ENCODE measurements around the gene CFH. TPM values are rescaled to one million over a fixed set of nuclear protein-coding genes. Genes with fewer than 3 reads are reported as not detected.
"Not testable (repeated sequence)": the region's sequence is repeated elsewhere in the genome, so short reads cannot be mapped to it uniquely, and the experiment has no call there.

Gene CFH
- total RNA-seq, 1 experiment from 2014 or later = not detected

- Histone ChIP-seq H3K9me3 (no peaks in the 10 kb centered on the region), H3K4me1 (no peaks in the 10 kb centered on the region), H3K27me3 (replicated peaks; ENCODE audit: control insufficient read depth, insufficient read depth, low read length) (no peaks in the 10 kb centered on the region), H3K36me3 (ENCODE audit: control insufficient read depth, insufficient read depth, low read length) (no peaks in the 10 kb centered on the region), H3K4me3 (ENCODE audit: low read depth, low read length) (no peak overlapping the region)
- TF ChIP-seq CTCF (IDR thresholded peaks at IDR 0.05; ENCODE audit: insufficient read depth in 1 of 2, low read depth in 1 of 2, low read length in 1 of 2, severe bottlenecking in 1 of 2, unreplicated experiment in 1 of 2) = no peak
- ChIA-PET CTCF (no interaction called here), POLR2A (no interaction called here)
- intact Hi-C loops (cut with micrococcal nuclease; ENCODE audit: unreplicated experiment) = no loop called here
- Mint-ChIP-seq H3K9me3 (ENCODE audit: unreplicated experiment) (no peaks in the 10 kb centered on the region), H3K27ac (ENCODE audit: unreplicated experiment) (no peak overlapping the region), H3K36me3 (ENCODE audit: insufficient read depth, unreplicated experiment) (no peaks in the 10 kb centered on the region), H3K4me3 (ENCODE audit: unreplicated experiment) (no peak overlapping the region), H3K27me3 (ENCODE audit: insufficient read depth, unreplicated experiment) (peaks cover 3% of the 10 kb centered on the region), H3K4me1 (ENCODE audit: low read depth, unreplicated experiment) (no peaks in the 10 kb centered on the region)
- no TSS peak for BruUV-seq (replicated peaks)
- DNase-seq = no peak
Measured at GRCh38 chr1:196637606-196638005, 14.2 kb upstream of the CFH start.

- ChIA-PET POLR2A (no interaction called here), CTCF (interaction anchor here (0.7 kb wide), 1 partner anchor 716 kb away, joined by 6 read pairs; no protein-coding TSS in a partner anchor)
- H3K27me3 Mint-ChIP-seq (ENCODE audit: insufficient read depth, unreplicated experiment) = peaks cover 3% of the 10 kb centered on the region
- Histone ChIP-seq H3K27me3 (replicated peaks; ENCODE audit: control insufficient read depth, insufficient read depth, low read length) (no peaks in the 10 kb centered on the region), H3K36me3 (ENCODE audit: control insufficient read depth, insufficient read depth, low read length) (no peaks in the 10 kb centered on the region), H3K9me3 (no peaks in the 10 kb centered on the region), H3K4me1 (no peaks in the 10 kb centered on the region), H3K4me3 (ENCODE audit: low read depth, low read length) (no peak overlapping the region)
- no peaks in the 10 kb centered on the region for H3K36me3 Mint-ChIP-seq (ENCODE audit: insufficient read depth, unreplicated experiment)
- intact Hi-C loops (cut with micrococcal nuclease; ENCODE audit: unreplicated experiment) = no loop called here
- H3K9me3 Mint-ChIP-seq (ENCODE audit: unreplicated experiment) = no peaks in the 10 kb centered on the region
- H3K4me3 Mint-ChIP-seq (ENCODE audit: unreplicated experiment) = no peak overlapping the region
- H3K27ac Mint-ChIP-seq (ENCODE audit: unreplicated experiment) = no peak overlapping the region
- H3K4me1 Mint-ChIP-seq (ENCODE audit: low read depth, unreplicated experiment) = no peaks in the 10 kb centered on the region
- BruUV-seq (replicated peaks) = no TSS peak
- no peak for TF ChIP-seq CTCF (IDR thresholded peaks at IDR 0.05; ENCODE audit: insufficient read depth in 1 of 2, low read depth in 1 of 2, low read length in 1 of 2, severe bottlenecking in 1 of 2, unreplicated experiment in 1 of 2)
- no peak for DNase-seq
Measured at GRCh38 chr1:196638466-196638865, 13.4 kb upstream of the CFH start.

GRCh38 chr1:196639291-196639690 lies 12.6 kb upstream of the CFH start:
- H3K4me1 Mint-ChIP-seq (ENCODE audit: low read depth, unreplicated experiment); POLR2A ChIA-PET; CTCF ChIA-PET; DNase-seq; H3K36me3 ChIP-seq (ENCODE audit: control insufficient read depth, insufficient read depth, low read length); H3K27ac Mint-ChIP-seq (ENCODE audit: unreplicated experiment); H3K4me3 ChIP-seq (ENCODE audit: low read depth, low read length); H3K27me3 Mint-ChIP-seq (ENCODE audit: insufficient read depth, unreplicated experiment); H3K36me3 Mint-ChIP-seq (ENCODE audit: insufficient read depth, unreplicated experiment); H3K4me1 ChIP-seq; H3K27me3 ChIP-seq (replicated peaks; ENCODE audit: control insufficient read depth, insufficient read depth, low read length); intact Hi-C loops (cut with micrococcal nuclease; ENCODE audit: unreplicated experiment); BruUV-seq (replicated peaks); H3K4me3 Mint-ChIP-seq (ENCODE audit: unreplicated experiment); H3K9me3 ChIP-seq; H3K9me3 Mint-ChIP-seq (ENCODE audit: unreplicated experiment): not testable (repeated sequence)

- no peaks in the 10 kb centered on the region for H3K4me1 Mint-ChIP-seq (ENCODE audit: low read depth, unreplicated experiment)
- H3K4me3 Mint-ChIP-seq (ENCODE audit: unreplicated experiment) = no peak overlapping the region
- Histone ChIP-seq H3K4me3 (ENCODE audit: low read depth, low read length) (no peak overlapping the region), H3K27me3 (replicated peaks; ENCODE audit: control insufficient read depth, insufficient read depth, low read length) (no peaks in the 10 kb centered on the region), H3K4me1 (no peaks in the 10 kb centered on the region), H3K9me3 (no peaks in the 10 kb centered on the region), H3K36me3 (ENCODE audit: control insufficient read depth, insufficient read depth, low read length) (no peaks in the 10 kb centered on the region)
- H3K9me3 Mint-ChIP-seq (ENCODE audit: unreplicated experiment) = no peaks in the 10 kb centered on the region
- no TSS peak for BruUV-seq (replicated peaks)
- intact Hi-C loops (cut with micrococcal nuclease; ENCODE audit: unreplicated experiment) = no loop called here
- ChIA-PET CTCF (no interaction called here), POLR2A (no interaction called here)
- H3K27me3 Mint-ChIP-seq (ENCODE audit: insufficient read depth, unreplicated experiment) = no peaks in the 10 kb centered on the region
- no peak overlapping the region for H3K27ac Mint-ChIP-seq (ENCODE audit: unreplicated experiment)
- DNase-seq = no peak
- no peaks in the 10 kb centered on the region for H3K36me3 Mint-ChIP-seq (ENCODE audit: insufficient read depth, unreplicated experiment)
- TF ChIP-seq CTCF (IDR thresholded peaks at IDR 0.05; ENCODE audit: insufficient read depth in 1 of 2, low read depth in 1 of 2, low read length in 1 of 2, severe bottlenecking in 1 of 2, unreplicated experiment in 1 of 2) = no peak
Measured at GRCh38 chr1:196640976-196641375, 10.9 kb upstream of the CFH start.

Data from Caco-2 (cell line).